ENCODE results near the gene TNFRSF12A. TPM values are rescaled to one million over a fixed set of nuclear protein-coding genes. Genes with fewer than 3 reads are reported as not detected.
A peak's percentile ranks its signal among the peaks of the same experiment; 100 is the strongest.

The TNFRSF12A gene
- polyA plus RNA-seq, 1 experiment, result 282 TPM

GRCh38 chr16:3058139-3059030 is 38.2 kb downstream of the TNFRSF12A start:
- POLR2A ChIA-PET, result no interaction called here

GRCh38 chr16:3059041-3059722 is 39.0 kb downstream of the TNFRSF12A start:
- CTCF ChIA-PET, result interaction anchor here (0.6 to 3.1 kb wide), 33 partner anchors 10 to 310 kb away, joined by 3 to 56 read pairs (median 5); partner anchors contain the start of genes BICDL2, ZNF213 and ZSCAN10
- Histone ChIP-seq H3K27me3 (ENCODE audit: control insufficient read depth, insufficient read depth, low read length) (no peaks in the 10 kb centered on the region), H3K36me3 (ENCODE audit: control insufficient read depth, insufficient read depth, low read length) (no peaks in the 10 kb centered on the region), H3K4me3 (ENCODE audit: low read depth, low read length) (peak overlapping the region; percentile 98)
- DNase-seq (ENCODE audit: low read depth), result peak; percentile 41
- POLR2A ChIA-PET, result no interaction called here
- TF ChIP-seq CTCF (IDR thresholded peaks at IDR 0.05; ENCODE audit: insufficient read depth, low read depth, low read length), result peak; percentile 51

More at GRCh38 chr16:3058139-3059030, 38.2 kb downstream of the TNFRSF12A start:
- no peak; the same call in none of the 2 replicates for TF ChIP-seq CTCF (IDR thresholded peaks at IDR 0.05; ENCODE audit: insufficient read depth, low read depth, low read length)
- Histone ChIP-seq H3K4me3 (ENCODE audit: low read depth, low read length) (peak overlapping the region; percentile 98), H3K36me3 (ENCODE audit: control insufficient read depth, insufficient read depth, low read length) (no peaks in the 10 kb centered on the region), H3K27me3 (ENCODE audit: control insufficient read depth, insufficient read depth, low read length) (no peaks in the 10 kb centered on the region)
- CTCF ChIA-PET, result interaction anchor here (0.6 to 3.1 kb wide), 25 partner anchors 9 to 311 kb away, joined by 3 to 56 read pairs (median 7); partner anchors contain the start of genes BICDL2, ZNF213 and ZSCAN10
- DNase-seq (ENCODE audit: low read depth), result no peak

- no peaks in the 10 kb centered on the region for H3K36me3 ChIP-seq (ENCODE audit: control insufficient read depth, insufficient read depth, low read length)
- CTCF ChIA-PET, result interaction anchor here (0.6 to 3.1 kb wide), 21 partner anchors 11 to 109 kb away, joined by 3 to 56 read pairs (median 7); partner anchors contain the start of gene ZNF213
- no peak for DNase-seq (ENCODE audit: low read depth)
- peak overlapping the region; percentile 98 for H3K4me3 ChIP-seq (ENCODE audit: low read depth, low read length)
- no peak for TF ChIP-seq CTCF (IDR thresholded peaks at IDR 0.05; ENCODE audit: insufficient read depth, low read depth, low read length)
- POLR2A ChIA-PET, result no interaction called here
- H3K27me3 ChIP-seq (ENCODE audit: control insufficient read depth, insufficient read depth, low read length), result no peaks in the 10 kb centered on the region
These were observed 39.6 kb downstream of the TNFRSF12A start for GRCh38 chr16:3059723-3060242.

- DNase-seq (ENCODE audit: low read depth), result no peak
- ChIA-PET POLR2A (no interaction called here), CTCF (interaction anchor here (1.1 to 3.1 kb wide), 10 partner anchors 11 to 109 kb away, joined by 3 to 56 read pairs (median 8); no protein-coding TSS in a partner anchor)
- no peak overlapping the region for H3K4me3 ChIP-seq (ENCODE audit: low read depth, low read length)
- no peak for TF ChIP-seq CTCF (IDR thresholded peaks at IDR 0.05; ENCODE audit: insufficient read depth, low read depth, low read length)
- no peaks in the 10 kb centered on the region for H3K27me3 ChIP-seq (ENCODE audit: control insufficient read depth, insufficient read depth, low read length)
- H3K36me3 ChIP-seq (ENCODE audit: control insufficient read depth, insufficient read depth, low read length), result no peaks in the 10 kb centered on the region
These were observed 40.4 kb downstream of the TNFRSF12A start for GRCh38 chr16:3060339-3061127.
